RPMI8226 (cell line): Measurements from ENCODE around the gene FAM98A.

Source experiments
- DNase-seq: peaks from one replicate; pipeline ENCODE4 v3.0.0-alpha.2; 2015

The FAM98A gene

GRCh38 chr2:33595385-33595784 lies 3.7 kb downstream of the FAM98A start:
- no peak for DNase-seq

DNA sequence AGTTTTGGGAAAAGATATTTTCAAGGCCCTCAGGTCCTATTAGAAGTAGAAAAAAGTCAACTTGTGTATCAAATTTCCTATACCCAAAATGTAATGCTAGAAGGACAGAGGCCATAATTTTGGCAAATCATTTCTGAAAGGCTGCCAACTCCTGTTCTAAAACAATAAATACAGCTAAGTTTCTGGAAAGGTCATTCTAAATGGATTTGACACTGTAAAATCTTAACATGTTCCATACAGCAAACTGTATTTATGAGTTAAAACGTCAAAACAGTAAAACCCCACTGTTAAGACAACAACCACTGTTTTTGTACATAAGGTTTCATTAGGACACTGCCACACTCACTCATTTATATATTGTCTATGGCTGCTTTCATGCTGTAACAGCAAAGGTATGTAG lies 9.7 kb downstream of the FAM98A start:
- no peak for DNase-seq

GRCh38 chr2:33588232-33588631 lies 10.9 kb downstream of the FAM98A start:
- DNase-seq = no peak

GRCh38 chr2:33586766-33587165 lies 12.3 kb downstream of the FAM98A start:
- DNase-seq = no peak

DNA sequence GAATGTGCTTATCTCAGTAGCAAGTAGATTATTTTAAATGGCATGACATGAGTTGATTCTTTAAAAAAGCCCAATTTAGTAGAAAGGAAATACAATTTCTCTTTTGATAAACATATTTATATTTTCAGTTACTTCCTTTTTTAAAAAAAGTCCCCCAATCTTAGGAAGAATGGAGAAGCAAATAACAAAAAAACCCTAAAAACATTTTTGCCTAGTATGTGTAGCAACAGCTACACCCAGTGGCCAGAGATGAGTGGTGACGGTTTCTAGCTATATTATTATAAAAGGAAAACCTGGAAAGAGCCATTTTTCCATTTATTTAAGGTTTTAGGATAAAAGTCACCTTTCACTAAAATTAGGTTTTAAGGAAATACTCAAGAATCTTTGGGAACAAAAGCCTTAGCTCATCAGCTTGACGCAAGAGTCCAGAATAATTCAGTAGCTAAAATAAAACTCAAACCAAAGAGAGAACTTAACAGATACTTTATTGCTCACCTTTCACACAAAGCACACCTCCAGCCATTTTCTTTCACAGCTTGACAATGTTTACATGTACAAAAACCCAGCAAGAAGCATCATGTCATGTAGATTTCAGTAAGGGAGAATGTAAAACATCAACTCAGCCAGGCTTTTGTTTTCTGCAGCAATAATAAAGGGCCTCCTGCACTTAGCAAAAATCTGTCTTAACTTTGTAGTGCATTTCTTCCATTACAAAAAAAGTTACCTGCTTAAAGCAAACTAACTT lies 15.7 kb downstream of the FAM98A start:
- DNase-seq = peak; percentile 35

GRCh38 chr2:33581872-33582271 lies 17.2 kb downstream of the FAM98A start:
- DNase-seq = no peak

DNA sequence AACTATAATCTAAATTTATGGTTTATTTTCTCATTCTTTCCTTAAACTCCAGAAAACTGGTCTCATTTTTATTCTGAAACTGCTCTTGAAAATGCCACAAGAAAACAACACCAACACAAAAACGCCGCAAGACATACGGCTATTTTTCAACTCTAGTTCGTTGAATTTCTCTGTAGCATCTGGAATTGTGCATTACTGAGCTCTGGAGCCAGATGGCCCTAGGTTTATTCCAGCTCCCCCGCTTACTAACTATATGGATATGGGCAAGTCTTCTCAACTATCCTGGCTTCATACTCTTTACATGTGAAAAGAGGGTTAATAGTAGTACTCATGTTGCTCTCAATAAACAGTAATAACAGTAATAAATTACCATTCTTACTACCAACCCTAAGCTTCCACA lies 19.9 kb downstream of the FAM98A start:
- no peak for DNase-seq

DNA sequence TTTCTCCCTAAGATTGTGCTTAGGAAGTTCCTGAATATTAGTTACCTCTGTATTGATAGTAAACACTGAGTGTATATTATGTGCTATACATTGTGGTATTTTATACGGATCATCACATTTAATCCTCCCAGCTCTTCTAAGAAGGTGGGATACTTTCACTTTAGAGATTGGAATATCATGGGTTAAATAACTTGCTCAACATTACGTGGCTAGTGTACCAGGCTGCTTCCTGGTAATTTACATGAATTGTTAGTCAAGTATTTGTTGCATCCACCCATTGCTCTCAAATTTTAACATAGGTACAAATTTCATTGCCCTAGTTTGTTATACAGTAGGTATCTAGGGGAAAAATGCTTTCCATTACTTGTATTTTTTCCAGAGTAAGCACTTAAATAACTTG lies 21.4 kb downstream of the FAM98A start:
- no peak for DNase-seq

DNA sequence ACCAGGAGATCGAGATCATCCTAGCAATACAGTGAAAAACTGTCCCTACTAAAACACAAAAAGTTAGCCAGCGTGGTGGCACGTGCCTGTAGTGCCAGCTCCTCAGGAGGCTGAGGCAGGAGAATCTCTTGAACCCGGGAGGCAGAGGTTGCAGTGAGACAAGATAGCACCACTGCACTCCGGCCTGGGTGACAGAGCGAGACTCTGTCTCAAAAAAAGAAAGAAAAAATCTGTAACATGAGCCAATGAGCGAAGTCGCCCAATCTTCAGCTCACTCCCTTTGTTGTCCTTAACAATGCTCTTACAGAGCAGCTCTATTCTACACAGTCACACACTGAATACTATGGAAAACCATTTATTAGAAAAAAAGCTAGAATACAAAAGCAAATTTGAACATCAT lies 22.0 kb downstream of the FAM98A start:
- DNase-seq = no peak

DNA sequence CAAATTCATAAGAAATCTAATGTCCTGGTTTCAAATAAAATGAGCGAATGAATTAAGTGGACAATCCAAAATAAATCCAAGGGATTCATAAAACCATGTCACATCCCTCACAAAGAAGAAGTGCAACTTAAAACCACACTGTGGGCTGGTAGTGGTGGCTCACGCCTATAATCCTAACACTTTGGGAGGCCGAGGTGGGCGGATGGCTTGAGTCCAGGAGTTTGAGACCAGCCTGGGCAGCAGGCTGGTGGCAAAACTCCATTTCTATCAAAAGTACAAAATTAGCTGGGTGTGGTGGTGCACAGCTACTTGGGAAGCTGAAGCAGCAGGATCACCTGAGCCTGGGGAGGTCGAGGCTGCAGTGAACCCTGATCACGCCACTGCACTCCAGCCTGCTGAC lies 25.4 kb downstream of the FAM98A start:
- no peak for DNase-seq

- DNase-seq = no peak
These were observed 28.4 kb downstream of the FAM98A start for GRCh38 chr2:33570681-33571080.

- DNase-seq = no peak
These were observed 37.2 kb downstream of the FAM98A start for GRCh38 chr2:33561872-33562271.

DNA sequence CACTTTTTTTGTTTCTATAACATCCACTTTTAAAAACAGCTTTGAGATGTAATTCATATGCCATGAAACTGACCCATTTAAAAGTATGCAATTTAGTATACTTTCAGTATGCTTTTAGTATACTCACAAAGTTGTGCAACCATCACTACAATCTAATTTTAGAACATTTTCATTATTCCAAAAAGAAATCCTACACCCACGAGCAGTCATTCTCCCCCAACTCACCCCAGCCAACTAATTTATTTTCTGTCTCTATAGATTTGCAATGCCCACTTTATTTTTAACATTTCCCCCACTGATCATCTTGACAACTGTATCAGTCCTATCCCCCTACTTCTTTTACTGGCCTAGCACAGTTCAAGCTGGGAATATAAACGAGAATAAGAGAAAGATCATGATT lies 39.1 kb downstream of the FAM98A start:
- DNase-seq = no peak

DNA sequence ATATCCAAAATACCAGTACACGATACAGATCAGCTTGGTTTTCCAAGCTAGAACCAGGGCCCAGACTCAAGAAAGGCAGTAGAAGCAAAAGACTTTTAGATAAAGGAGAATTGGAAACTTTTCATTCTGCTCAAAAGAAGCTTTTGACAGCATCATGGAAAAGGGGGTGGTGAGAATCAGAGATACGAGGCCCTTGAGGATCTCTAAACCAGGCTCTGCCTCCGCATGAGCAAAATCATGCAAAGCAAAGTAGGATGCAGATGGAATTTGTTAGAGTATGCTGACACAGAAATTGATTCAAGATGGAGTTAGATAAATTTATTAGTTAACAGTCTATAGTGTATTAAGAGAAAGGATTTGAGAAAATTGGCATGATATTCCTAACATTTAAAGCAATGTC lies 39.8 kb downstream of the FAM98A start:
- no peak for DNase-seq

GRCh38 chr2:33555681-33556080 lies 43.4 kb downstream of the FAM98A start:
- no peak for DNase-seq

- DNase-seq = no peak
These were observed 46.2 kb downstream of the FAM98A start for GRCh38 chr2:33552758-33553461.

- DNase-seq = no peak
These were observed 48.9 kb downstream of the FAM98A start for GRCh38 chr2:33550206-33550605.

- no peak for DNase-seq
These were observed 57.9 kb downstream of the FAM98A start for GRCh38 chr2:33541243-33541642.

DNA sequence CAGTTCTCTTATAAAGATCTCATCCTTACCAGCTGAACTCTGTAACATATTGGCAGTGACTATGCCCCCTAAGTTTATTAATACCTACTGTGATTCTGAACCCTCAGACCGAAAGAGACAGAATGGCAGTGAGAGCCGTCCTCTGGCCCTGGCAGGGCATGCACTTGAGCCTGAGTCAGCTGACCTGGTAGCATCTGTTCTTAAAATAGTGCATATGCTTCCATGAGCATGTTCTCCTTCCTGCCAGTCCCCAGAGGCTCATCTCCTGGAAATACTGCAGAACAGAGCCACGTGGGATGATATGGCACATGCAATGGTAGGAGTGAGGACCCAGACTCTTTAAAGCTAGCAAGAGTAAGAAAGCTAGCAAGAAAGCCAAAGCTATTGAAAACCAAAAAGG lies 63.7 kb downstream of the FAM98A start:
- DNase-seq = no peak
